ENCODE data around the gene SORCS1. TPM values are rescaled to one million over a fixed set of nuclear protein-coding genes. Genes with fewer than 3 reads are reported as not detected.

The SORCS1 gene
- total and polyA plus RNA-seq, 2 experiments from 2014 or later = 2.9 to 8.9 TPM

- Mint-ChIP-seq H3K4me1 (peaks cover 16% of the 10 kb centered on the region), H3K36me3 (ENCODE audit: low read depth) (no peaks in the 10 kb centered on the region), H3K27ac (no peak overlapping the region), H3K4me3 (no peak overlapping the region), H3K27me3 (ENCODE audit: insufficient read depth, low read depth, poor library complexity) (no peaks in the 10 kb centered on the region), H3K9me3 (no peaks in the 10 kb centered on the region)
- peaks cover 21% of the 10 kb centered on the region; the same call in 1 of the 2 replicates for H3K4me1 ChIP-seq (ENCODE audit: insufficient read depth)
- no peaks in the 10 kb centered on the region for H3F3A ChIP-seq (replicated peaks; ENCODE audit: low read depth)
- no peaks in the 10 kb centered on the region for H4K20me1 ChIP-seq (replicated peaks; ENCODE audit: insufficient read depth)
- H2AFZ ChIP-seq = no peak overlapping the region
- H3K36me3 ChIP-seq (ENCODE audit: insufficient read depth) = no peaks in the 10 kb centered on the region
- H3K9me2 ChIP-seq (ENCODE audit: insufficient read depth) = 0 out of 2 replicates have a peak, but pooled peaks cover 3% of the 10 kb centered on the region
- H3K27me3 ChIP-seq (ENCODE audit: insufficient read depth) = no peaks in the 10 kb centered on the region
- ATAC-seq (no peak), DNase-seq (ENCODE audit: low spot score) (no peak)
- no peak overlapping the region for H3K4me3 ChIP-seq
- no peak overlapping the region for H3K4me2 ChIP-seq
- H3K79me2 ChIP-seq (replicated peaks; ENCODE audit: insufficient read depth) = no peaks in the 10 kb centered on the region
- TF ChIP-seq ZNF462 (CRISPR knock-in tag; IDR thresholded peaks at IDR 0.05) = no peak
- TF ChIP-seq ZNF114 (CRISPR knock-in tag; IDR thresholded peaks at IDR 0.05) = no peak
- TF ChIP-seq POLR2AphosphoS5 (IDR thresholded peaks at IDR 0.05; ENCODE audit: low read depth) = no peak
- no peak overlapping the region for H3K27ac ChIP-seq (ENCODE audit: low read depth)
Measured at GRCh38 chr10:106565546-106565945, 599.0 kb downstream of the SORCS1 start.

GRCh38 chr10:106563384-106563783, 601.1 kb downstream of the SORCS1 start:
- DNase-seq (ENCODE audit: low spot score) (peak; percentile 35), ATAC-seq (peak; percentile 57)
- Histone ChIP-seq H3K4me1 (ENCODE audit: insufficient read depth) (peaks cover 21% of the 10 kb centered on the region; the same call in 1 of the 2 replicates), H3K27me3 (ENCODE audit: insufficient read depth) (no peaks in the 10 kb centered on the region), H2AFZ (no peak overlapping the region), H3K4me2 (no peak overlapping the region), H4K20me1 (replicated peaks; ENCODE audit: insufficient read depth) (no peaks in the 10 kb centered on the region), H3K27ac (ENCODE audit: low read depth) (no peak overlapping the region), H3K4me3 (no peak overlapping the region), H3K36me3 (ENCODE audit: insufficient read depth) (no peaks in the 10 kb centered on the region), H3F3A (replicated peaks; ENCODE audit: low read depth) (no peaks in the 10 kb centered on the region), H3K9me2 (ENCODE audit: insufficient read depth) (0 out of 2 replicates have a peak, but pooled peaks cover 3% of the 10 kb centered on the region), H3K79me2 (replicated peaks; ENCODE audit: insufficient read depth) (no peaks in the 10 kb centered on the region)
- no peak overlapping the region for H3K27ac Mint-ChIP-seq
- peaks cover 16% of the 10 kb centered on the region for H3K4me1 Mint-ChIP-seq
- H3K36me3 Mint-ChIP-seq (ENCODE audit: low read depth) = no peaks in the 10 kb centered on the region
- H3K9me3 Mint-ChIP-seq = no peaks in the 10 kb centered on the region
- H3K27me3 Mint-ChIP-seq (ENCODE audit: insufficient read depth, low read depth, poor library complexity) = no peaks in the 10 kb centered on the region
- no peak overlapping the region for H3K4me3 Mint-ChIP-seq
- no peak for TF ChIP-seq CREB1 (CRISPR knock-in tag; IDR thresholded peaks at IDR 0.05; ENCODE audit: low read depth)
- no peak for TF ChIP-seq CTCF (conservative IDR thresholded peaks at IDR 0.05; ENCODE audit: low read depth in 2 of 2)
- TF ChIP-seq ZNF331 (CRISPR knock-in tag; IDR thresholded peaks at IDR 0.05; ENCODE audit: low read depth) = no peak
- TF ChIP-seq EZH2 (IDR thresholded peaks at IDR 0.05; ENCODE audit: low read depth, unreplicated experiment) = no peak

Data from GM23338 (cell line).